ENCODE results near the gene LMF1. TPM values are rescaled to one million over a fixed set of nuclear protein-coding genes. Genes with fewer than 3 reads are reported as not detected.

The LMF1 gene
- total and polyA plus RNA-seq, 2 of the 8 experiments (the other 6 are each of a cell fraction or from before 2014, with no cell fraction given), result 3.5 to 9.1 TPM

- H2BK12ac ChIP-seq (ENCODE audit: low read depth, low read length), result no peak overlapping the region
- H3K4me3 ChIP-seq (ENCODE audit: extremely low read depth in 1 of 4, insufficient read depth in 2 of 4, low read depth in 3 of 4, low read length in 4 of 4), result no peak overlapping the region
- no peak overlapping the region for H2BK15ac ChIP-seq (ENCODE audit: low read length)
- no peak overlapping the region for H3K18ac ChIP-seq (ENCODE audit: extremely low read depth, low read length)
- no peak overlapping the region for H2BK5ac ChIP-seq (ENCODE audit: low read depth, low read length)
- no peak overlapping the region for H4K5ac ChIP-seq (ENCODE audit: insufficient read length, low read depth, low read length)
- H3K14ac ChIP-seq (ENCODE audit: insufficient read length), result no peak overlapping the region
- no peak overlapping the region for H3K4me2 ChIP-seq (ENCODE audit: insufficient read depth in 1 of 2, low read depth in 2 of 2, low read length in 2 of 2)
- no peak for FAIRE-seq
- no peak overlapping the region for H2BK120ac ChIP-seq (replicated peaks; ENCODE audit: low read depth, low read length)
- H4K20me1 ChIP-seq (replicated peaks in 1 of 2; ENCODE audit: control insufficient read depth in 1 of 2, insufficient read depth in 2 of 2, low read length in 2 of 2), result peaks cover 0 to 3% of the 10 kb centered on the region in 2 experiments
- H3K4ac ChIP-seq (replicated peaks; ENCODE audit: insufficient read length, low read depth, low read length), result no peak overlapping the region
- no peak overlapping the region for H2AK5ac ChIP-seq (ENCODE audit: low read depth, low read length)
- no peak overlapping the region for H3K9ac ChIP-seq (replicated peaks in 1 of 4; ENCODE audit: extremely low read depth in 1 of 4, low read depth in 3 of 4, low read length in 3 of 4)
- no peaks in the 10 kb centered on the region; the same call in 1 of the 2 replicates for H3K23me2 ChIP-seq (ENCODE audit: low read depth, low read length)
- no peak overlapping the region for H3K56ac ChIP-seq (replicated peaks; ENCODE audit: insufficient read length, low read depth, low read length)
- CTCF ChIA-PET (ENCODE audit: partially characterized antibody), result interaction anchor here (1.1 kb wide), 1 partner anchor 168 kb away, joined by 4 read pairs; no protein-coding TSS in a partner anchor
- no peak overlapping the region for H3K27ac ChIP-seq (ENCODE audit: low read depth, low read length)
- no peaks in the 10 kb centered on the region for H3K36me3 ChIP-seq (ENCODE audit: control insufficient read depth in 2 of 4, insufficient read depth in 4 of 4, low read length in 3 of 4)
- H3K4me1 ChIP-seq (replicated peaks in 1 of 4; ENCODE audit: control insufficient read depth in 3 of 4, insufficient read depth in 4 of 4, low read length in 3 of 4), result peaks cover 0 to 22% (median 9%) of the 10 kb centered on the region in 4 experiments; a peak in 5 of 7 replicates
- H3K27me3 ChIP-seq (replicated peaks in 1 of 4; ENCODE audit: control insufficient read depth in 3 of 4, extremely low read depth in 1 of 4, insufficient read depth in 3 of 4, low read length in 3 of 4), result no peaks in the 10 kb centered on the region
- no peaks in the 10 kb centered on the region for H3K79me2 ChIP-seq (ENCODE audit: control insufficient read depth in 1 of 2, insufficient read depth in 2 of 2, low read length in 2 of 2)
- H2AFZ ChIP-seq (ENCODE audit: low read length), result no peak overlapping the region
- no peak overlapping the region for H2BK20ac ChIP-seq (ENCODE audit: low read length)
- no peak overlapping the region for H3K23ac ChIP-seq (ENCODE audit: insufficient read length)
- no peaks in the 10 kb centered on the region for H3K79me1 ChIP-seq (ENCODE audit: low read depth, low read length)
- POLR2A ChIA-PET (ENCODE audit: partially characterized antibody), result no interaction called here
- 91% methylated on average over 24 of the region's 24 CpGs; no CpG with 5 or more reads in 1 of the 2 experiments for WGBS, 2 experiments (ENCODE audit: extremely low coverage in 1 of 2, insufficient coverage in 1 of 2, insufficient read length in 1 of 2, insufficient replicate concordance in 2 of 2, low coverage in 1 of 2, low lambda C conversion rate in 2 of 2, missing lambda C conversion rate in 1 of 2)
- H4K8ac ChIP-seq (ENCODE audit: extremely low read depth, insufficient read depth, low read length), result peak overlapping the region; percentile 71; the same call in 1 of the 2 replicates
- H3K9me3 ChIP-seq (ENCODE audit: insufficient read depth in 2 of 2, low read depth in 1 of 2, low read length in 1 of 2), result no peaks in the 10 kb centered on the region; a peak in 1 of 4 replicates
- no peak for DNase-seq (ENCODE audit: low read depth in 1 of 2, low spot score in 2 of 2)
- H4K91ac ChIP-seq (replicated peaks; ENCODE audit: insufficient read length, low read length), result no peak overlapping the region
- TF ChIP-seq BCL11A (IDR thresholded peaks at IDR 0.05; ENCODE audit: low read depth in 2 of 2, low read length in 2 of 2), result no peak
- TF ChIP-seq GABPA (IDR thresholded peaks at IDR 0.05; ENCODE audit: borderline replicate concordance, insufficient read depth, low read length), result no peak
Measured at GRCh38 chr16:888901-889570, 81.7 kb downstream of the LMF1 start.

Measured in H1 (cell line).